ENCODE measurements around the gene HAT1.

The HAT1 gene

GRCh38 chr2:172013396-172013795 lies 91.1 kb downstream of the HAT1 start:
- Histone ChIP-seq H3K36me3 (no peaks in the 10 kb centered on the region), H3K4me3 (no peak overlapping the region), H3K27me3 (no peaks in the 10 kb centered on the region), H3K9me3 (no peaks in the 10 kb centered on the region), H3K27ac (no peak overlapping the region), H3K4me1 (no peaks in the 10 kb centered on the region)
- no peak for TF ChIP-seq CTCF (IDR thresholded peaks at IDR 0.05)
- intact Hi-C loops (cut with DNase I; ENCODE audit: low total_unique reads) = no loop called here
- DNase-seq = no peak

GRCh38 chr2:172021074-172021931 lies 99.0 kb downstream of the HAT1 start:
- no peak for DNase-seq
- intact Hi-C loops (cut with DNase I; ENCODE audit: low total_unique reads) = no loop called here
- Histone ChIP-seq H3K9me3 (no peaks in the 10 kb centered on the region), H3K4me1 (peaks cover 0 to 19% (median 4%) of the 10 kb centered on the region in 4 donors), H3K27me3 (no peaks in the 10 kb centered on the region), H3K36me3 (no peaks in the 10 kb centered on the region), H3K27ac (peak overlapping the region in 1 of 2 donors; percentile 38), H3K4me3 (peak overlapping the region; percentile 37 to 38)
- no peak for TF ChIP-seq CTCF (IDR thresholded peaks at IDR 0.05)

GRCh38 chr2:172021955-172022354 lies 99.7 kb downstream of the HAT1 start:
- intact Hi-C loops (cut with DNase I; ENCODE audit: low total_unique reads) = no loop called here
- no peaks in the 10 kb centered on the region for H3K36me3 ChIP-seq
- no peak for DNase-seq
- H3K4me3 ChIP-seq = peak overlapping the region; percentile 37 to 38
- H3K9me3 ChIP-seq = no peaks in the 10 kb centered on the region
- no peak for TF ChIP-seq CTCF (IDR thresholded peaks at IDR 0.05)
- H3K27ac ChIP-seq = peak overlapping the region; percentile 9 to 38
- H3K4me1 ChIP-seq = peaks cover 0 to 19% (median 4%) of the 10 kb centered on the region in 4 donors
- no peaks in the 10 kb centered on the region for H3K27me3 ChIP-seq

- intact Hi-C loops (cut with DNase I; ENCODE audit: low total_unique reads) = no loop called here
- no peaks in the 10 kb centered on the region for H3K36me3 ChIP-seq
- no peak for DNase-seq
- H3K4me3 ChIP-seq = no peak overlapping the region
- H3K9me3 ChIP-seq = no peaks in the 10 kb centered on the region
- no peak overlapping the region for H3K27ac ChIP-seq
- H3K4me1 ChIP-seq = no peaks in the 10 kb centered on the region
- no peak for TF ChIP-seq CTCF (IDR thresholded peaks at IDR 0.05)
- H3K27me3 ChIP-seq = no peaks in the 10 kb centered on the region
These were observed 109.3 kb downstream of the HAT1 start for GRCh38 chr2:172031536-172031935.

Data from tibial artery (tissue), 4 donors.